SU-DHL-6 (cell line): Measurements from ENCODE around the gene IGSF3.
"Not testable (repeated sequence)": the region's sequence is repeated elsewhere in the genome, so short reads cannot be mapped to it uniquely, and the experiment has no call there.

Experiments used
- CTCF ChIP-seq: fragments of 200-600 bp; sonication (generic); IDR thresholded peaks from one replicate; pipeline ENCODE4 v1.5.1; 2017; ENCODE audit warnings: antibody characterized with exemption, mild to moderate bottlenecking, low read length, moderate library complexity; ENCODE audit not compliant: insufficient read depth, poor library complexity, severe bottlenecking
- EZH2phosphoT487 ChIP-seq: fragments of 200-600 bp; sonication (generic), shearing (Covaris generic); conservative IDR thresholded peaks from 2 replicates; pipeline ENCODE4 v1.6.1; 2018; ENCODE audit warnings: mild to moderate bottlenecking, antibody characterized with exemption, low read length, moderate library complexity, mixed read lengths

- not testable (repeated sequence) for TF ChIP-seq EZH2phosphoT487, CTCF
Observed at GRCh38 chr1:116658645-116659044, 8.9 kb downstream of the IGSF3 start.
